Neural cell (in vitro differentiated cells): Measurements from ENCODE around the gene LAMTOR3. TPM values are rescaled to one million over a fixed set of nuclear protein-coding genes. Genes with fewer than 3 reads are reported as not detected.

Experiments used
- H2AFZ ChIP-seq: fragments of 200-600, 300-800 bp; sonication (generic), shearing (Covaris generic); 2 replicates; pipeline ENCODE4 v1.6.0; 2014; ENCODE audit warnings: low read depth, mild to moderate bottlenecking, antibody characterized with exemption, low read length, moderate library complexity
- H3F3A ChIP-seq: fragments of 200-600 bp; shearing (Covaris generic); 2 replicates; pipeline ENCODE4 v1.6.1; 2016; ENCODE audit warnings: mild to moderate bottlenecking, moderate library complexity, mixed read lengths, antibody characterized with exemption, low read length; ENCODE audit not compliant: insufficient read depth, poor library complexity, severe bottlenecking
- H3K27ac ChIP-seq: fragments of 200-600, 300-800 bp; sonication (generic), shearing (Covaris generic); 2 replicates; pipeline ENCODE4 v1.5.1; 2014; ENCODE audit warnings: mild to moderate bottlenecking, low read length, moderate library complexity
- H3K27me3 ChIP-seq: fragments of 300-800, 200-600 bp; sonication (generic), shearing (Covaris generic); 2 replicates; pipeline ENCODE4 v1.6.0; 2014; ENCODE audit warnings: mild to moderate bottlenecking, low read depth, low read length, moderate library complexity; ENCODE audit not compliant: insufficient read depth
- H3K36me3 ChIP-seq: fragments of 300-800, 200-600 bp; sonication (generic), shearing (Covaris generic); 2 replicates; pipeline ENCODE4 v1.5.1; 2014; ENCODE audit warnings: mild to moderate bottlenecking, antibody characterized with exemption, low read length, moderate library complexity; ENCODE audit not compliant: insufficient read depth
- H3K4me2 ChIP-seq: fragments of 300-800, 200-600 bp; sonication (generic), shearing (Covaris generic); 2 replicates; pipeline ENCODE4 v1.6.0; 2014; ENCODE audit warnings: mild to moderate bottlenecking, low read length
- H3K4me3 ChIP-seq: fragments of 300-800, 200-600 bp; sonication (generic), shearing (Covaris generic); 2 replicates; pipeline ENCODE4 v1.5.1; 2014; ENCODE audit warnings: mild to moderate bottlenecking, low read length, moderate library complexity
- H3K79me2 ChIP-seq: fragments of 200-600 bp; shearing (Covaris generic); replicated peaks from 2 replicates; pipeline ENCODE4 v1.6.0; 2014; ENCODE audit warnings: mild to moderate bottlenecking, low read length, moderate library complexity; ENCODE audit not compliant: insufficient read depth
- H3K9ac ChIP-seq: fragments of 300-800, 200-600 bp; sonication (generic), shearing (Covaris generic); 2 replicates; pipeline ENCODE4 v1.6.1; 2016; ENCODE audit warnings: mild to moderate bottlenecking, low read length, mixed read lengths
- H3K9me2 ChIP-seq: fragments of 200-600 bp; shearing (Covaris generic); 2 replicates; pipeline ENCODE4 v1.6.1; 2016; ENCODE audit warnings: mild to moderate bottlenecking, low read length, mixed read lengths; ENCODE audit not compliant: insufficient read depth
- H3K9me3 ChIP-seq: fragments of 200-600, 300-800 bp; sonication (generic), shearing (Covaris generic); 2 replicates; pipeline ENCODE4 v1.6.1; 2016; ENCODE audit warnings: mild to moderate bottlenecking, mixed run types, low read length, moderate library complexity, mixed read lengths
- H4K20me1 ChIP-seq: fragments of 200-600 bp; shearing (Covaris generic); 2 replicates; pipeline ENCODE4 v1.6.1; 2016; ENCODE audit warnings: mild to moderate bottlenecking, mixed run types; ENCODE audit not compliant: insufficient read depth
- EP300 ChIP-seq: fragments of 450-650 bp; conservative IDR thresholded peaks from 2 replicates; pipeline ENCODE4 v1.6.1; 2014; ENCODE audit warnings: antibody characterized with exemption, mild to moderate bottlenecking, moderate library complexity; ENCODE audit not compliant: poor library complexity, severe bottlenecking
- EZH2 ChIP-seq: fragments of 200-600, 300-800 bp; shearing (Covaris generic), sonication (generic); IDR thresholded peaks from 2 replicates; pipeline ENCODE4 v1.6.1; 2014; ENCODE audit warnings: antibody characterized with exemption, low read length, borderline replicate concordance, mild to moderate bottlenecking; ENCODE audit not compliant: insufficient read depth, poor library complexity, severe bottlenecking
- MXI1 ChIP-seq: fragments of 450-650 bp; conservative IDR thresholded peaks from 2 replicates; pipeline ENCODE4 v1.6.1; 2014; ENCODE audit warnings: antibody characterized with exemption, mild to moderate bottlenecking; ENCODE audit not compliant: poor library complexity, severe bottlenecking
- POLR2AphosphoS5 ChIP-seq: IDR thresholded peaks from 2 replicates; pipeline ENCODE4 v1.6.1; 2012
- RAD21 ChIP-seq: fragments of 450-650 bp; conservative IDR thresholded peaks from 2 replicates; pipeline ENCODE4 v1.6.1; 2014; ENCODE audit warnings: antibody characterized with exemption, mild to moderate bottlenecking, moderate library complexity
- REST ChIP-seq: IDR thresholded peaks from 2 replicates; pipeline ENCODE4 v1.6.1; 2012; ENCODE audit warnings: borderline replicate concordance
- SMC3 ChIP-seq: fragments of 450-650 bp; conservative IDR thresholded peaks from 2 replicates; pipeline ENCODE4 v1.6.1; 2014; ENCODE audit warnings: antibody characterized with exemption, mild to moderate bottlenecking, moderate library complexity; ENCODE audit not compliant: poor library complexity
- TAF1 ChIP-seq: IDR thresholded peaks from 2 replicates; pipeline ENCODE4 v1.6.1; 2012; ENCODE audit warnings: low read depth
- polyA plus RNA-seq: library from polyadenylated mRNA; depleted of rRNA; stranded (reverse); fragments of >200 nt; gene quantifications from 2 replicates; pipeline ENCODE4 v1.2.3, GENCODE V29; 2014
- TF ChIP-seq, protein P1 (sequence below): fragments of 450-650 bp; IDR thresholded peaks from 2 replicates; pipeline ENCODE4 v1.5.1; 2014; ENCODE audit warnings: antibody characterized with exemption, mild to moderate bottlenecking, moderate library complexity; ENCODE audit not compliant: poor library complexity, severe bottlenecking

LAMTOR3 gene
- polyA plus RNA-seq, 1 donor from 2014 or later: 203 TPM

DNA sequence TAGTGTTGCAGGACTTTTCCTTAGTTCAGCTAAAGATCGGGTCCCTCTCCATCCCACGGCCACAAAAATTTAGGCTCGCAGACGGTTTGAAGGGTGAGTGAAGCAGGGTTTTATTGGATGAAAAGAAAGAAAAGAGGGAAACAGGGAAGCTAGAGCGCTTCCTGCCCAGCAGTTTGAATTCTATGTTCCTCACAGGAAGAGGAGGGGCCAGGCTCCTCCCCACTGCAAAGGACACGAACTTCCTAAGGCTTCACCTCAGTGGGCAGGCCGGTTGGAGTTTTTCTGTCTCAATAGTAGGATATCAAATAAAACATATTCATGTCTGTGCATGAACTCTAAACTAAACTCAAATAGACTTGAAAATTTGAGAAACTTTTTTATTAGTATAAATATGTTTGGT is 50.2 kb downstream of the LAMTOR3 start:
- H3K9me3 ChIP-seq: no peaks in the 10 kb centered on the region
- TF ChIP-seq EP300 (no peak), EZH2 (no peak), POLR2AphosphoS5 (no peak), RAD21 (no peak)
- TF ChIP-seq, protein P1, sequence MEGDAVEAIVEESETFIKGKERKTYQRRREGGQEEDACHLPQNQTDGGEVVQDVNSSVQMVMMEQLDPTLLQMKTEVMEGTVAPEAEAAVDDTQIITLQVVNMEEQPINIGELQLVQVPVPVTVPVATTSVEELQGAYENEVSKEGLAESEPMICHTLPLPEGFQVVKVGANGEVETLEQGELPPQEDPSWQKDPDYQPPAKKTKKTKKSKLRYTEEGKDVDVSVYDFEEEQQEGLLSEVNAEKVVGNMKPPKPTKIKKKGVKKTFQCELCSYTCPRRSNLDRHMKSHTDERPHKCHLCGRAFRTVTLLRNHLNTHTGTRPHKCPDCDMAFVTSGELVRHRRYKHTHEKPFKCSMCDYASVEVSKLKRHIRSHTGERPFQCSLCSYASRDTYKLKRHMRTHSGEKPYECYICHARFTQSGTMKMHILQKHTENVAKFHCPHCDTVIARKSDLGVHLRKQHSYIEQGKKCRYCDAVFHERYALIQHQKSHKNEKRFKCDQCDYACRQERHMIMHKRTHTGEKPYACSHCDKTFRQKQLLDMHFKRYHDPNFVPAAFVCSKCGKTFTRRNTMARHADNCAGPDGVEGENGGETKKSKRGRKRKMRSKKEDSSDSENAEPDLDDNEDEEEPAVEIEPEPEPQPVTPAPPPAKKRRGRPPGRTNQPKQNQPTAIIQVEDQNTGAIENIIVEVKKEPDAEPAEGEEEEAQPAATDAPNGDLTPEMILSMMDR: no peak
- H3K9me2 ChIP-seq: no peaks in the 10 kb centered on the region
- H4K20me1 ChIP-seq: no peaks in the 10 kb centered on the region
- no peak overlapping the region for H2AFZ ChIP-seq
- H3K27ac ChIP-seq: no peak overlapping the region
- no peaks in the 10 kb centered on the region for H3F3A ChIP-seq
- H3K27me3 ChIP-seq: no peaks in the 10 kb centered on the region
- H3K36me3 ChIP-seq: no peaks in the 10 kb centered on the region
- no peak overlapping the region for H3K4me3 ChIP-seq
- H3K4me2 ChIP-seq: no peak overlapping the region
- no peaks in the 10 kb centered on the region for H3K79me2 ChIP-seq
- no peak overlapping the region for H3K9ac ChIP-seq

- no peak for TF ChIP-seq SMC3
- TF ChIP-seq POLR2AphosphoS5: no peak
- TF ChIP-seq EZH2: no peak
- TF ChIP-seq RAD21: no peak
- no peak for TF ChIP-seq TAF1
- TF ChIP-seq EP300: no peak
- TF ChIP-seq MXI1: no peak
- TF ChIP-seq, protein P1: no peak
- no peak for TF ChIP-seq REST
- H3K27ac ChIP-seq: no peak overlapping the region
These were observed 50.8 kb downstream of the LAMTOR3 start for GRCh38 chr4:99843413-99843812.

More at GRCh38 chr4:99843413-99843812, 50.8 kb downstream of the LAMTOR3 start:
- Histone ChIP-seq H3K36me3 (no peaks in the 10 kb centered on the region), H3F3A (no peaks in the 10 kb centered on the region), H3K4me2 (no peak overlapping the region), H3K4me3 (no peak overlapping the region), H3K9me2 (no peaks in the 10 kb centered on the region), H3K9me3 (no peaks in the 10 kb centered on the region), H4K20me1 (no peaks in the 10 kb centered on the region), H3K9ac (no peak overlapping the region), H3K27me3 (no peaks in the 10 kb centered on the region), H3K79me2 (no peaks in the 10 kb centered on the region), H2AFZ (no peak overlapping the region)
